K562 (cell line): Measurements from ENCODE around the gene SLC8A1. TPM values are rescaled to one million over a fixed set of nuclear protein-coding genes. Genes with fewer than 3 reads are reported as not detected.

Experiments used
- CBFA2T3 ChIP-seq: fragments of 450-650 bp; IDR thresholded peaks from 2 replicates; pipeline ENCODE4 v1.6.1; 2017
- IFI16 ChIP-seq: fragments of 250-450 bp; sonication (Bioruptor Pico); IDR thresholded peaks from 2 replicates; pipeline ENCODE4 v2.1.2; 2022; ENCODE audit warnings: mild to moderate bottlenecking, inconsistent platforms
- NR0B1 ChIP-seq: fragments of 450-650 bp; IDR thresholded peaks from one replicate; pipeline ENCODE4 v1.6.1; 2018; ENCODE audit warnings: mild to moderate bottlenecking, moderate library complexity; ENCODE audit not compliant: partially characterized antibody
- TCF3 ChIP-seq: sonication (generic); formaldehyde crosslinking; IDR thresholded peaks from 2 replicates; pipeline ENCODE4 v1.4.0; 2020; ENCODE audit warnings: mild to moderate bottlenecking, missing genetic modification reagents
- U2AF1 ChIP-seq: fragments of 200-400 bp; formaldehyde crosslinking; optimal IDR thresholded peaks from 2 replicates; pipeline ENCODE3; 2017; ENCODE audit warnings: mild to moderate bottlenecking, low read depth, low read length, moderate library complexity
- ZNF318 ChIP-seq, 2 experiments: fragments of 450-650 bp; IDR thresholded peaks; 2 replicates each; pipeline ENCODE4 v1.6.1; 2016; ENCODE audit warnings: mild to moderate bottlenecking in 2 of 2, borderline replicate concordance in 1 of 2, low read depth in 1 of 2, moderate library complexity in 1 of 2
- polyA plus RNA-seq, 8 experiments: library from polyadenylated mRNA; depleted of rRNA in 4 of 8; stranded (reverse) in 5 of 8; unstranded in 3 of 8; fragments of >200 nt; fragmentation: Nextera tagmentation in 2 of 8; fragmentation: Illumina TruSeq in 1 of 8; extraction: Ambion mirVana in 2 of 8; extraction: Trizol in 1 of 8; gene quantifications; 2 replicates each; pipeline versions ENCODE4 v1.2.1 to v1.2.3, GENCODE V29; 2011 to 2014; ENCODE audit warnings: inconsistent platforms in 1 of 8, missing spikeins in 1 of 8
- total RNA-seq, 7 experiments: library from RNA; depleted of rRNA in 6 of 7; stranded (reverse); fragments of >200 nt in 6 of 7; fragmentation: Illumina TruSeq in 2 of 7; extraction: Trizol in 2 of 7; gene quantifications; 2 replicates each; pipeline versions ENCODE4 v1.2.1 to v1.2.3, GENCODE V29; 2011 to 2021; ENCODE audit warnings: low replicate concordance in 1 of 7

SLC8A1 gene
- total and polyA plus RNA-seq, 9 of the 15 experiments (the other 6 are each of a cell fraction or from before 2014, with no cell fraction given) = not detected

GRCh38 chr2:40138314-40138713, 313.6 kb downstream of the SLC8A1 start (continued):
- TF ChIP-seq ZNF318 (IDR thresholded peaks at IDR 0.05; ENCODE audit: borderline replicate concordance in 1 of 2, low read depth in 1 of 2) (no peak), TCF3 (no peak), CBFA2T3 (no peak), U2AF1 (no peak), NR0B1 (no peak), IFI16 (no peak)
